NOMO-1 treated with DMSO at 0.1 percent for 48 hours (cell line): ENCODE results near the gene P3H1.
A peak's percentile ranks its signal among the peaks of the same experiment; 100 is the strongest.
"Not testable (repeated sequence)": the region's sequence is repeated elsewhere in the genome, so short reads cannot be mapped to it uniquely, and the experiment has no call there.

ENCODE experiments used
- DNase-seq: peaks from one replicate; lab custom pipeline; 2025; ENCODE audit not compliant: unreplicated experiment; lab: John Stamatoyannopoulos, UW

Gene P3H1

GRCh38 chr1:42766741-42767509 lies at the start of gene P3H1, which contains the start of gene C1orf50:
Gene P3H1, minus strand, starts transcription at chr1:42767028. Its CDS starts 57 bp downstream, at chr1:42766971.
Gene C1orf50, plus strand, starts transcription at chr1:42767249. Its CDS starts 63 bp downstream, at chr1:42767312.
- peak; percentile 98 for DNase-seq

GRCh38 chr1:42815941-42816584 lies 49.2 kb upstream of the P3H1 start:
- DNase-seq, result peak; percentile 20

GRCh38 chr1:42814815-42815214 lies 48.0 kb upstream of the P3H1 start:
- not testable (repeated sequence) for DNase-seq

- no peak for DNase-seq
These were observed 40.3 kb upstream of the P3H1 start for GRCh38 chr1:42807056-42807668.

GRCh38 chr1:42806593-42806992 lies 39.8 kb upstream of the P3H1 start:
- DNase-seq, result no peak

- no peak for DNase-seq
These were observed 39.3 kb upstream of the P3H1 start for GRCh38 chr1:42806171-42806570.

GRCh38 chr1:42801832-42802473 lies 35.1 kb upstream of the P3H1 start:
- DNase-seq, result no peak

- DNase-seq, result no peak
These were observed 31.2 kb upstream of the P3H1 start for GRCh38 chr1:42797979-42798378.

- no peak for DNase-seq
These were observed 30.6 kb upstream of the P3H1 start for GRCh38 chr1:42797414-42797813.

GRCh38 chr1:42793824-42794223 lies 27.0 kb upstream of the P3H1 start:
- no peak for DNase-seq

- DNase-seq, result no peak
These were observed 21.2 kb upstream of the P3H1 start for GRCh38 chr1:42788021-42788420.

- DNase-seq, result no peak
These were observed 19.3 kb upstream of the P3H1 start for GRCh38 chr1:42786097-42786496.

- no peak for DNase-seq
These were observed 18.3 kb upstream of the P3H1 start, which contains the start of gene TMEM269 for GRCh38 chr1:42784946-42785693. Gene TMEM269, plus strand, starts transcription at chr1:42784991. Its CDS starts 4,903 bp downstream, at chr1:42789894.

- no peak for DNase-seq
These were observed 17.7 kb upstream of the P3H1 start for GRCh38 chr1:42784547-42784945.

GRCh38 chr1:42783092-42783491 lies 16.3 kb upstream of the P3H1 start:
- DNase-seq, result no peak

GRCh38 chr1:42780176-42780575 lies 13.3 kb upstream of the P3H1 start:
- DNase-seq, result no peak

- no peak for DNase-seq
These were observed 12.9 kb upstream of the P3H1 start for GRCh38 chr1:42779725-42780124.

GRCh38 chr1:42777852-42778251 lies 11.0 kb upstream of the P3H1 start:
- DNase-seq, result peak; percentile 19

- no peak for DNase-seq
These were observed 9.7 kb upstream of the P3H1 start for GRCh38 chr1:42776502-42776901.

GRCh38 chr1:42774928-42775526 lies 8.2 kb upstream of the P3H1 start:
- DNase-seq, result no peak
